Hepatocyte (in vitro differentiated cells): ENCODE measurements around the gene MGLL. TPM values are rescaled to one million over a fixed set of nuclear protein-coding genes. Genes with fewer than 3 reads are reported as not detected.

Experiments
- DNase-seq: peaks from one replicate; pipeline ENCODE4 v3.0.0-alpha.2; 2016; ENCODE audit warnings: low spot score
- H2AFZ ChIP-seq: fragments of 200-600 bp; sonication (generic); 2 replicates; pipeline ENCODE4 v1.6.0; 2016; ENCODE audit warnings: antibody characterized with exemption, mild to moderate bottlenecking
- H3K27ac ChIP-seq: fragments of 200-600 bp; sonication (generic); 2 replicates; pipeline ENCODE4 v1.5.1; 2016; ENCODE audit warnings: mild to moderate bottlenecking
- H3K27me3 ChIP-seq: fragments of 200-600 bp; sonication (generic); 2 replicates; pipeline ENCODE4 v1.6.1; 2016
- H3K36me3 ChIP-seq: fragments of 200-600 bp; sonication (generic); replicated peaks from 2 replicates; pipeline ENCODE4 v1.5.1; 2016; ENCODE audit warnings: low read depth; ENCODE audit not compliant: insufficient read depth
- H3K4me1 ChIP-seq: fragments of 200-600 bp; sonication (generic); 2 replicates; pipeline ENCODE4 v1.5.1; 2016; ENCODE audit warnings: mild to moderate bottlenecking, moderate library complexity; ENCODE audit not compliant: insufficient read depth
- H3K4me2 ChIP-seq: fragments of 200-600 bp; sonication (generic); 2 replicates; pipeline ENCODE4 v1.6.0; 2016
- H3K4me3 ChIP-seq: fragments of 200-600 bp; sonication (generic); 2 replicates; pipeline ENCODE4 v1.5.1; 2016; ENCODE audit warnings: mild to moderate bottlenecking
- H3K79me2 ChIP-seq: fragments of 200-600 bp; sonication (generic); 2 replicates; pipeline ENCODE4 v1.6.0; 2017; ENCODE audit warnings: mild to moderate bottlenecking
- H3K9me2 ChIP-seq: fragments of 200-600 bp; sonication (generic); replicated peaks from 2 replicates; pipeline ENCODE4 v1.6.0; 2017; ENCODE audit warnings: mild to moderate bottlenecking; ENCODE audit not compliant: insufficient read depth
- H3K9me3 ChIP-seq: fragments of 200-600 bp; sonication (generic); 2 replicates; pipeline ENCODE4 v1.5.1; 2016; ENCODE audit warnings: low read depth, mild to moderate bottlenecking
- H4K20me1 ChIP-seq: fragments of 200-600 bp; sonication (generic); 2 replicates; pipeline ENCODE4 v1.6.0; 2016; ENCODE audit warnings: mild to moderate bottlenecking; ENCODE audit not compliant: insufficient read depth, poor library complexity, severe bottlenecking
- EZH2 ChIP-seq: fragments of 200-600 bp; sonication (generic); IDR thresholded peaks from 2 replicates; pipeline ENCODE4 v1.6.1; 2016; ENCODE audit warnings: antibody characterized with exemption, mild to moderate bottlenecking, borderline replicate concordance
- EZH2phosphoT487 ChIP-seq: fragments of 200-600 bp; sonication (generic); IDR thresholded peaks from one replicate; pipeline ENCODE4 v1.6.1; 2018; ENCODE audit warnings: antibody characterized with exemption, mild to moderate bottlenecking, low read depth, moderate library complexity; ENCODE audit not compliant: unreplicated experiment, severe bottlenecking
- WGBS: methylation state at CpG from one replicate; pipeline ENCODE4 v1.1.6; 2016; ENCODE audit warnings: low lambda C conversion rate; ENCODE audit errors: missing lambda C conversion rate; 5-methylcytosine and 5-hydroxymethylcytosine counted together
- polyA plus RNA-seq: library from polyadenylated mRNA; unstranded; fragments of >200 nt; fragmentation: Nextera tagmentation; extraction: Ambion mirVana; gene quantifications from 2 replicates; pipeline ENCODE4 v1.2.1, GENCODE V29; 2016
- total RNA-seq: library from RNA; depleted of rRNA; stranded (reverse); fragments of >200 nt; gene quantifications from 2 replicates; pipeline ENCODE4 v1.2.3, GENCODE V29; 2014
- TF ChIP-seq, protein P1 (sequence below): fragments of 200-600 bp; sonication (generic); IDR thresholded peaks from 2 replicates; pipeline ENCODE4 v1.5.1; 2016; ENCODE audit warnings: antibody characterized with exemption, mild to moderate bottlenecking; ENCODE audit not compliant: poor library complexity

MGLL gene
- total and polyA plus RNA-seq, 2 experiments from 2014 or later, result 7.3 to 21.4 TPM

DNA sequence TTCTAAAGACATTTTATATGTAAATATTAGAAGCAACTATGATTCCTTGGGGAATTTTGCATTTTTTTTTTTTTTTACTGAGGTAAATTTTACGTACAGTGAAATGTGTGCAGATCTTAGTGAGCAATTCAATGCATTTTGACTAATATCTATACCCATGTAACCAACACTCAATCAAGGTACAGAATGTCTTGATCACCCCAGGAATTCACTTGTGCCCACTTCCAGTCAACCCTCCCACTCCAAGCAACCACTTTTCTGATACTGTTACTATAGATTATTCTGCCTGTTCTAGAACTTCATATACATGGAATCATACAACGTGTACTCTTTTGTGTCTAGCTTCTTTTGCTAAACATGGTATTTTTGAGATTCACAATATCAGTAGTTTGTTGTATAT is 45.1 kb upstream of the MGLL start:
- WGBS, result 89% methylated on average over 2 of the region's 2 CpGs
- no peaks in the 10 kb centered on the region for H3K4me1 ChIP-seq

GRCh38 chr3:127865941-127866340 is 43.6 kb upstream of the MGLL start:
- H3K4me2 ChIP-seq, result no peak overlapping the region
- no peaks in the 10 kb centered on the region for H4K20me1 ChIP-seq
- DNase-seq, result peak; percentile 58
- peaks cover 2% of the 10 kb centered on the region for H3K27me3 ChIP-seq
- no peaks in the 10 kb centered on the region for H3K79me2 ChIP-seq
- no peaks in the 10 kb centered on the region for H3K36me3 ChIP-seq
- 57% methylated on average over 4 of the region's 4 CpGs for WGBS
- H3K4me1 ChIP-seq, result no peaks in the 10 kb centered on the region
- no peaks in the 10 kb centered on the region for H3K9me3 ChIP-seq
- no peaks in the 10 kb centered on the region for H3K9me2 ChIP-seq
- TF ChIP-seq EZH2phosphoT487 (no peak), EZH2 (no peak)
- TF ChIP-seq, protein P1, sequence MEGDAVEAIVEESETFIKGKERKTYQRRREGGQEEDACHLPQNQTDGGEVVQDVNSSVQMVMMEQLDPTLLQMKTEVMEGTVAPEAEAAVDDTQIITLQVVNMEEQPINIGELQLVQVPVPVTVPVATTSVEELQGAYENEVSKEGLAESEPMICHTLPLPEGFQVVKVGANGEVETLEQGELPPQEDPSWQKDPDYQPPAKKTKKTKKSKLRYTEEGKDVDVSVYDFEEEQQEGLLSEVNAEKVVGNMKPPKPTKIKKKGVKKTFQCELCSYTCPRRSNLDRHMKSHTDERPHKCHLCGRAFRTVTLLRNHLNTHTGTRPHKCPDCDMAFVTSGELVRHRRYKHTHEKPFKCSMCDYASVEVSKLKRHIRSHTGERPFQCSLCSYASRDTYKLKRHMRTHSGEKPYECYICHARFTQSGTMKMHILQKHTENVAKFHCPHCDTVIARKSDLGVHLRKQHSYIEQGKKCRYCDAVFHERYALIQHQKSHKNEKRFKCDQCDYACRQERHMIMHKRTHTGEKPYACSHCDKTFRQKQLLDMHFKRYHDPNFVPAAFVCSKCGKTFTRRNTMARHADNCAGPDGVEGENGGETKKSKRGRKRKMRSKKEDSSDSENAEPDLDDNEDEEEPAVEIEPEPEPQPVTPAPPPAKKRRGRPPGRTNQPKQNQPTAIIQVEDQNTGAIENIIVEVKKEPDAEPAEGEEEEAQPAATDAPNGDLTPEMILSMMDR, result no peak
- H3K4me3 ChIP-seq, result no peak overlapping the region
- H3K27ac ChIP-seq, result no peak overlapping the region
- H2AFZ ChIP-seq, result no peak overlapping the region

More for the DNA sequence above, 45.1 kb upstream of the MGLL start:
- H2AFZ ChIP-seq, result no peak overlapping the region
- H3K36me3 ChIP-seq, result no peaks in the 10 kb centered on the region
- no peaks in the 10 kb centered on the region for H3K79me2 ChIP-seq
- H3K27ac ChIP-seq, result no peak overlapping the region
- no peaks in the 10 kb centered on the region for H3K9me2 ChIP-seq
- no peaks in the 10 kb centered on the region for H3K9me3 ChIP-seq
- H3K4me2 ChIP-seq, result no peak overlapping the region
- H3K4me3 ChIP-seq, result no peak overlapping the region
- no peaks in the 10 kb centered on the region for H4K20me1 ChIP-seq
- DNase-seq, result no peak
- TF ChIP-seq, protein P1, result no peak
- TF ChIP-seq EZH2 (no peak), EZH2phosphoT487 (no peak)
- H3K27me3 ChIP-seq, result no peaks in the 10 kb centered on the region

DNA sequence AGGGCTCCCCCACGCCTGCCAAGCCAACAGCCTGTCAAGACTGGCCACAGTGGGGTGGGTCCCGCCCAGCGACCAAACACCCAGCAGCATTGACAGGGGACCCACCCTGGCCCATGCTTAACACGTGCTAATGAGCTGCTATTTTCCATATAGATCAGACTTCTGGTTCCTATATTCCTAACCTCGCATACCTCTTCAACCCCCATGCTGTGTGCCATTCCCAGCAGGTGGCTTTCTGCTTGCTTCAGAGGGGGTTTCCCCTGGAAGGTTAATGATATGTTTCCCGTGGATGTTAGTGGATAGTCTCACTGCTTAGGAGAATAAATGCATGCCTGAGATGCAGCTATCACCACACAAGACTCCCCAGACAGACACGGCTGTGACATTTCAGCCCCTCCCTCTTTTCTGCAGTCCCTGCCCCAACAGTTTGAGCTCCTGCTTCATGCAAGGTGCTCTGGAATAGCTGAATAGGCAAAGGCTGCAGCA is 37.9 kb upstream of the MGLL start:
- H3K36me3 ChIP-seq, result no peaks in the 10 kb centered on the region
- no peak overlapping the region for H3K4me2 ChIP-seq
- no peak overlapping the region for H3K27ac ChIP-seq
- no peaks in the 10 kb centered on the region for H3K79me2 ChIP-seq
- no peaks in the 10 kb centered on the region for H3K4me1 ChIP-seq
- peaks cover 7% of the 10 kb centered on the region for H3K27me3 ChIP-seq
- no peaks in the 10 kb centered on the region for H3K9me3 ChIP-seq
- H3K9me2 ChIP-seq, result no peaks in the 10 kb centered on the region
- H4K20me1 ChIP-seq, result no peaks in the 10 kb centered on the region
- no peak overlapping the region for H2AFZ ChIP-seq
- TF ChIP-seq, protein P1, result no peak
- TF ChIP-seq EZH2phosphoT487 (no peak), EZH2 (no peak)
- 45% methylated on average over 7 of the region's 7 CpGs for WGBS
- no peak overlapping the region for H3K4me3 ChIP-seq
- no peak for DNase-seq
